ENCODE measurements around the gene BAHCC1.

The BAHCC1 gene

GRCh38 chr17:81368161-81369022, 26.9 kb upstream of the BAHCC1 start:
- DNase-seq: no peak

- DNase-seq: no peak
These were observed 25.0 kb upstream of the BAHCC1 start for GRCh38 chr17:81370294-81370693.

- DNase-seq: no peak
These were observed 23.1 kb upstream of the BAHCC1 start for GRCh38 chr17:81371910-81372760.

GRCh38 chr17:81373536-81374160, 21.6 kb upstream of the BAHCC1 start:
- DNase-seq: no peak

GRCh38 chr17:81374890-81375289, 20.4 kb upstream of the BAHCC1 start:
- no peak for DNase-seq

GRCh38 chr17:81376946-81377714, 18.1 kb upstream of the BAHCC1 start:
- no peak for DNase-seq

GRCh38 chr17:81378941-81379511, 16.2 kb upstream of the BAHCC1 start:
- no peak for DNase-seq

- no peak for DNase-seq
These were observed 15.7 kb upstream of the BAHCC1 start for GRCh38 chr17:81379523-81379942.

GRCh38 chr17:81380131-81380530, 15.1 kb upstream of the BAHCC1 start:
- no peak for DNase-seq

GRCh38 chr17:81380666-81381518, 14.4 kb upstream of the BAHCC1 start:
- no peak for DNase-seq

GRCh38 chr17:81381632-81382577, 13.4 kb upstream of the BAHCC1 start:
- DNase-seq: no peak

GRCh38 chr17:81382851-81383250, 12.4 kb upstream of the BAHCC1 start:
- no peak for DNase-seq

- no peak for DNase-seq
These were observed 11.5 kb upstream of the BAHCC1 start for GRCh38 chr17:81383504-81384421.

GRCh38 chr17:81384929-81385319, 10.3 kb upstream of the BAHCC1 start:
- no peak for DNase-seq

GRCh38 chr17:81385320-81386111, 9.7 kb upstream of the BAHCC1 start:
- no peak for DNase-seq

- no peak for DNase-seq
These were observed 9.1 kb upstream of the BAHCC1 start for GRCh38 chr17:81386141-81386645.

GRCh38 chr17:81386646-81387099, 8.6 kb upstream of the BAHCC1 start:
- no peak for DNase-seq

All from CD4-positive, alpha-beta T cell treated with Interleukin-6 for 4 hours (primary cell).